ENCODE measurements around the gene PRMT3. TPM values are rescaled to one million over a fixed set of nuclear protein-coding genes. Genes with fewer than 3 reads are reported as not detected.
"Not testable (repeated sequence)": the region's sequence is repeated elsewhere in the genome, so short reads cannot be mapped to it uniquely, and the experiment has no call there.

Gene PRMT3
- total and polyA plus RNA-seq, 4 experiments from 2014 or later = 6.7 to 19.7 (median 13.0) TPM

GRCh38 chr11:20464518-20464917, 77.0 kb downstream of the PRMT3 start:
- intact Hi-C loops (cut with micrococcal nuclease) = no loop called here
- H3K27ac Mint-ChIP-seq = peak overlapping the region in 1 of 7 donors; percentile 10
- DNase-seq = no peak
- Histone ChIP-seq H3K36me3 (ENCODE audit: insufficient read depth, low read length) (peaks cover 5% of the 10 kb centered on the region), H3K4me3 (ENCODE audit: low read length in 2 of 2) (no peak overlapping the region), H3K4me1 (ENCODE audit: insufficient read depth, low read length) (no peaks in the 10 kb centered on the region), H3K9me3 (ENCODE audit: control insufficient read depth in 1 of 2, low read length in 2 of 2) (no peaks in the 10 kb centered on the region), H3K27me3 (ENCODE audit: insufficient read depth, low read length) (no peaks in the 10 kb centered on the region), H3K27ac (ENCODE audit: low read depth, low read length) (no peak overlapping the region)
- H3K4me1 Mint-ChIP-seq = peaks cover 0 to 4% (median 1%) of the 10 kb centered on the region in 4 donors
- H3K36me3 Mint-ChIP-seq = peaks cover 44 to 54% of the 10 kb centered on the region in 2 donors
- no peaks in the 10 kb centered on the region for H3K9me3 Mint-ChIP-seq
- H3K27me3 Mint-ChIP-seq = no peaks in the 10 kb centered on the region
- ChIA-PET CTCF (ENCODE audit: partially characterized antibody) (no interaction called here), POLR2A (ENCODE audit: partially characterized antibody) (no interaction called here)
- H3K4me3 Mint-ChIP-seq = no peak overlapping the region

- ChIA-PET POLR2A (ENCODE audit: partially characterized antibody) (no interaction called here), CTCF (ENCODE audit: partially characterized antibody) (no interaction called here)
- Histone ChIP-seq H3K27me3 (ENCODE audit: insufficient read depth, low read length) (no peaks in the 10 kb centered on the region), H3K4me3 (ENCODE audit: low read length in 2 of 2) (no peak overlapping the region), H3K36me3 (ENCODE audit: insufficient read depth, low read length) (peaks cover 10% of the 10 kb centered on the region), H3K27ac (ENCODE audit: low read depth, low read length) (no peak overlapping the region), H3K4me1 (ENCODE audit: insufficient read depth, low read length) (no peaks in the 10 kb centered on the region), H3K9me3 (ENCODE audit: control insufficient read depth in 1 of 2, low read length in 2 of 2) (no peaks in the 10 kb centered on the region)
- Mint-ChIP-seq H3K9me3 (peaks cover 0 to 4% (median 0%) of the 10 kb centered on the region in 8 donors), H3K4me3 (no peak overlapping the region), H3K36me3 (peaks cover 55 to 60% of the 10 kb centered on the region in 2 donors), H3K4me1 (peaks cover 0 to 8% (median 3%) of the 10 kb centered on the region in 4 donors), H3K27me3 (no peaks in the 10 kb centered on the region), H3K27ac (no peak overlapping the region)
- intact Hi-C loops (cut with micrococcal nuclease) = no loop called here
- no peak for DNase-seq
Observed at GRCh38 chr11:20467487-20468185, 80.1 kb downstream of the PRMT3 start.

GRCh38 chr11:20470348-20470747, 82.8 kb downstream of the PRMT3 start:
- Mint-ChIP-seq H3K4me1 (peaks cover 0 to 14% (median 5%) of the 10 kb centered on the region in 4 donors), H3K36me3 (peaks cover 56 to 58% of the 10 kb centered on the region in 2 donors), H3K27me3 (no peaks in the 10 kb centered on the region), H3K9me3 (peaks cover 0 to 4% (median 0%) of the 10 kb centered on the region in 8 donors), H3K4me3 (no peak overlapping the region), H3K27ac (no peak overlapping the region)
- Histone ChIP-seq H3K9me3 (ENCODE audit: control insufficient read depth in 1 of 2, low read length in 2 of 2) (no peaks in the 10 kb centered on the region), H3K4me3 (ENCODE audit: low read length in 2 of 2) (no peak overlapping the region), H3K27me3 (ENCODE audit: insufficient read depth, low read length) (no peaks in the 10 kb centered on the region), H3K4me1 (ENCODE audit: insufficient read depth, low read length) (no peaks in the 10 kb centered on the region), H3K36me3 (ENCODE audit: insufficient read depth, low read length) (peaks cover 5% of the 10 kb centered on the region), H3K27ac (ENCODE audit: low read depth, low read length) (no peak overlapping the region)
- ChIA-PET POLR2A (ENCODE audit: partially characterized antibody) (no interaction called here), CTCF (ENCODE audit: partially characterized antibody) (no interaction called here)
- no peak for DNase-seq
- intact Hi-C loops (cut with micrococcal nuclease) = no loop called here

GRCh38 chr11:20471929-20472328, 84.4 kb downstream of the PRMT3 start:
- H3K4me1 ChIP-seq (ENCODE audit: insufficient read depth, low read length); H3K4me3 ChIP-seq (ENCODE audit: low read length in 2 of 2); POLR2A ChIA-PET (ENCODE audit: partially characterized antibody); H3K27ac ChIP-seq (ENCODE audit: low read depth, low read length); CTCF ChIA-PET (ENCODE audit: partially characterized antibody); DNase-seq; intact Hi-C loops (cut with micrococcal nuclease); H3K4me3 Mint-ChIP-seq; H3K9me3 Mint-ChIP-seq; H3K27me3 ChIP-seq (ENCODE audit: insufficient read depth, low read length); H3K9me3 ChIP-seq (ENCODE audit: control insufficient read depth in 1 of 2, low read length in 2 of 2); H3K27ac Mint-ChIP-seq; H3K27me3 Mint-ChIP-seq; H3K36me3 ChIP-seq (ENCODE audit: insufficient read depth, low read length): not testable (repeated sequence)
- H3K36me3 Mint-ChIP-seq = peaks cover 51 to 58% of the 10 kb centered on the region in 2 donors
- peaks cover 3 to 15% (median 8%) of the 10 kb centered on the region in 4 donors for H3K4me1 Mint-ChIP-seq

GRCh38 chr11:20474176-20474881, 86.8 kb downstream of the PRMT3 start:
- ChIA-PET POLR2A (ENCODE audit: partially characterized antibody) (no interaction called here), CTCF (ENCODE audit: partially characterized antibody) (no interaction called here)
- Histone ChIP-seq H3K9me3 (ENCODE audit: control insufficient read depth in 1 of 2, low read length in 2 of 2) (no peaks in the 10 kb centered on the region), H3K36me3 (ENCODE audit: insufficient read depth, low read length) (peaks cover 5% of the 10 kb centered on the region), H3K27ac (ENCODE audit: low read depth, low read length) (no peak overlapping the region), H3K27me3 (ENCODE audit: insufficient read depth, low read length) (no peaks in the 10 kb centered on the region), H3K4me3 (ENCODE audit: low read length in 2 of 2) (no peak overlapping the region), H3K4me1 (ENCODE audit: insufficient read depth, low read length) (peaks cover 13% of the 10 kb centered on the region)
- H3K4me3 Mint-ChIP-seq = no peak overlapping the region
- H3K4me1 Mint-ChIP-seq = peaks cover 10 to 22% (median 16%) of the 10 kb centered on the region in 4 donors
- peak overlapping the region in 1 of 7 donors; percentile 26 for H3K27ac Mint-ChIP-seq
- peaks cover 43 to 55% of the 10 kb centered on the region in 2 donors for H3K36me3 Mint-ChIP-seq
- peaks cover 0 to 4% (median 0%) of the 10 kb centered on the region in 8 donors for H3K9me3 Mint-ChIP-seq
- intact Hi-C loops (cut with micrococcal nuclease) = no loop called here
- no peaks in the 10 kb centered on the region for H3K27me3 Mint-ChIP-seq
- no peak for DNase-seq

- H3K4me3 ChIP-seq (ENCODE audit: low read length in 2 of 2) = no peak overlapping the region
- H3K4me1 ChIP-seq (ENCODE audit: insufficient read depth, low read length) = peaks cover 13% of the 10 kb centered on the region
- ChIA-PET CTCF (ENCODE audit: partially characterized antibody) (no interaction called here), POLR2A (ENCODE audit: partially characterized antibody) (interaction anchor here (0.6 kb wide), 1 partner anchor 997 kb away, joined by 4 read pairs; no protein-coding TSS in a partner anchor)
- H3K27ac Mint-ChIP-seq = no peak overlapping the region
- peaks cover 5% of the 10 kb centered on the region for H3K36me3 ChIP-seq (ENCODE audit: insufficient read depth, low read length)
- H3K4me3 Mint-ChIP-seq = no peak overlapping the region
- peaks cover 0 to 4% (median 0%) of the 10 kb centered on the region in 8 donors for H3K9me3 Mint-ChIP-seq
- H3K36me3 Mint-ChIP-seq = peaks cover 42 to 59% of the 10 kb centered on the region in 2 donors
- H3K27ac ChIP-seq (ENCODE audit: low read depth, low read length) = no peak overlapping the region
- no peaks in the 10 kb centered on the region for H3K27me3 ChIP-seq (ENCODE audit: insufficient read depth, low read length)
- H3K9me3 ChIP-seq (ENCODE audit: control insufficient read depth in 1 of 2, low read length in 2 of 2) = no peaks in the 10 kb centered on the region
- DNase-seq = no peak
- intact Hi-C loops (cut with micrococcal nuclease) = no loop called here
- H3K27me3 Mint-ChIP-seq = no peaks in the 10 kb centered on the region
- H3K4me1 Mint-ChIP-seq = peaks cover 10 to 22% (median 16%) of the 10 kb centered on the region in 4 donors
Observed at GRCh38 chr11:20474882-20475517, 87.5 kb downstream of the PRMT3 start.
